Measurements from ENCODE around the gene TMEM201.

TMEM201 gene

GRCh38 chr1:9651565-9652378, 63.1 kb downstream of the TMEM201 start, which contains the start of gene PIK3CD:
Gene PIK3CD (plus strand): TSS chr1:9651731. CDS start chr1:9710456, 58,725 bp downstream.
- H3K4me3 ChIP-seq (ENCODE audit: low read depth, low read length), result peak within 1 kb of the TSS; percentile 48

- peak overlapping the region; percentile 48 for H3K4me3 ChIP-seq (ENCODE audit: low read depth, low read length)
Observed at GRCh38 chr1:9652379-9653209, 63.9 kb downstream of the TMEM201 start.

GRCh38 chr1:9653210-9653490, 64.4 kb downstream of the TMEM201 start:
- no peak overlapping the region for H3K4me3 ChIP-seq (ENCODE audit: low read depth, low read length)

GRCh38 chr1:9653491-9654050, 64.9 kb downstream of the TMEM201 start:
- H3K4me3 ChIP-seq (ENCODE audit: low read depth, low read length), result no peak overlapping the region

GRCh38 chr1:9654051-9654833, 65.5 kb downstream of the TMEM201 start:
- no peak overlapping the region for H3K4me3 ChIP-seq (ENCODE audit: low read depth, low read length)

GRCh38 chr1:9654834-9655723, 66.4 kb downstream of the TMEM201 start:
- H3K4me3 ChIP-seq (ENCODE audit: low read depth, low read length), result no peak overlapping the region

- H3K4me3 ChIP-seq (ENCODE audit: low read depth, low read length), result no peak overlapping the region
Observed at GRCh38 chr1:9655836-9656235, 67.1 kb downstream of the TMEM201 start.

- H3K4me3 ChIP-seq (ENCODE audit: low read depth, low read length), result no peak overlapping the region
Observed at GRCh38 chr1:9657521-9658032, 68.9 kb downstream of the TMEM201 start.

- no peak overlapping the region for H3K4me3 ChIP-seq (ENCODE audit: low read depth, low read length)
Observed at GRCh38 chr1:9658199-9658598, 69.5 kb downstream of the TMEM201 start.

- no peak overlapping the region for H3K4me3 ChIP-seq (ENCODE audit: low read depth, low read length)
Observed at GRCh38 chr1:9659328-9659727, 70.6 kb downstream of the TMEM201 start.

- no peak overlapping the region for H3K4me3 ChIP-seq (ENCODE audit: low read depth, low read length)
Observed at GRCh38 chr1:9663257-9663656, 74.5 kb downstream of the TMEM201 start.

Data from iPS-11a (cell line).